HL-60 (cell line): ENCODE results near the gene CXCL8.

Experiments used
- CTCF ChIP-seq: IDR thresholded peaks from one replicate; pipeline ENCODE4 v1.5.1; 2011; ENCODE audit warnings: low read length, control low read depth, inconsistent platforms; ENCODE audit not compliant: insufficient read depth
- POLR2AphosphoS5 ChIP-seq: IDR thresholded peaks from 2 replicates; pipeline ENCODE4 v1.6.1; 2012; ENCODE audit warnings: low read depth

GRCh38 chr4:73732759-73733431, 7.5 kb upstream of the CXCL8 start:
- no peak for TF ChIP-seq CTCF
- no peak for TF ChIP-seq POLR2AphosphoS5
